HG03571 (cell line): ENCODE data around the gene TLE5.
"Not testable (repeated sequence)": the region's sequence is repeated elsewhere in the genome, so short reads cannot be mapped to it uniquely, and the experiment has no call there.

Experiments
- ATAC-seq: cut with Tn5 transposase; IDR thresholded peaks from one replicate; pipeline ENCODE4 v1.9.1; 2021; ENCODE audit not compliant: unreplicated experiment

The TLE5 gene

GRCh38 chr19:3045885-3046697, 16.2 kb downstream of the TLE5 start:
- ATAC-seq, result no peak

DNA sequence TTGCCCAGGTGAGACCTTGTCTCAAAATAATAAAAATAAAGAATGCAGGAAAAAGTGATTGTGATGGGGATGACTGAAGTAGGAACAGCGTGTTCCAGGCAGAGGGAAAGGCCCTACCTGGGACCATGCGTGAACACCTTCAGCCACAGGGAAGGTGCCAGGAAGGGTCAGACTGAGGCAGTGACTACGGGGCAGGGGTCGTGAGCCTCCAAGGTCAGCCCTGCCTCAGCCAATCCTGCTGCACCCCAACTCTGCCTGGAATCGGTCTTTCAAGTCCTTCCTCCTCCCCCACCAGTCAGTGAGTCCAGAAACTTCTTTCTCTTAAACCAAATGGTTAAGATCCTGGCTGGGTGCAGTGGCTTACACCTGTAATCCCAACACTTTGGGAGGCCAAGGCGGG, 17.1 kb downstream of the TLE5 start:
- no peak for ATAC-seq

GRCh38 chr19:3042621-3043267, 19.6 kb downstream of the TLE5 start:
- ATAC-seq, result no peak

DNA sequence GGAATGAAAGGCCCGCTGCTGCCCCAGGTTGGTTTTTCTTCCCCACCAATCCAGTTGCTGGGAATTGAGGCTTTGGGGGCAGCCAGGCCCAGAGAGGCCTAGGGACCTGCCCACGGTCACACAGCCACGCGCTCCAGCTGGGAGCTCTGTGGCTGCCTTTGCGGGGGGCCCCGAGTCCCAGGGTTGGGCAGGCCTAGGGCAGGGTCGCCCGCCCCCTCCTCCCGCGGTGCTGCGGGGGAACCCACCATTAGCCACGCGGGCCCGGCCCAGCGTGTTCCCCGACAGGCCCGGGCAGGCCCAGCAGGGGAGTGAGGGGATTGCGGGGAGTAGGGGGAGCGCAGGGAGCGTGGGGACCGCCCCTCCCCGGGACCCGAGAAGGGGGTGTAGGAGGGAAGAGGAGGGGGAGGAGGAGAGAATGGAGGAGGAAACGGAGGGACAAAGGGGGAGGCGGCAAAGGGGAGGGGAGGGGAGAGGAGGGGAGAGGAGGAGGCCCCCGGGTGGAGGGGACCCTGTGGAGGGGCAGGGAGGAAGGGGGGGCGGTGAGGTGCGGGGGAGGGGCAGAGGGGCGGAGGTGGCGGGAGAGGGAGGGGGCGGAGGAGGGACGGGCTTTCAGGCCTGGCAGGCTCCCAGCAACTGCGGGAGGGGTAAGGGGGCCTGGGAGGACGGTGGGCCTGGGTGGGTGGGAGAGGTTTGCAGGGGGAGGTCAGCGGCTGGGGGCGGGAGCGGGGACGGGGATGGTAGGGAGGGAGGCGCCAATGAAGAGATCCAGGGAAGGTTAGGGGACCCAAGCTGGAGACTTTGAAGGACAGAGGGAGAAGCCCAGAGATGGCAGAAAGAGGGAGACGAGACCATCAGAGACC, 20.3 kb downstream of the TLE5 start:
- no peak for ATAC-seq

- ATAC-seq, result no peak
Measured at GRCh38 chr19:3041327-3041726, 21.0 kb downstream of the TLE5 start.

DNA sequence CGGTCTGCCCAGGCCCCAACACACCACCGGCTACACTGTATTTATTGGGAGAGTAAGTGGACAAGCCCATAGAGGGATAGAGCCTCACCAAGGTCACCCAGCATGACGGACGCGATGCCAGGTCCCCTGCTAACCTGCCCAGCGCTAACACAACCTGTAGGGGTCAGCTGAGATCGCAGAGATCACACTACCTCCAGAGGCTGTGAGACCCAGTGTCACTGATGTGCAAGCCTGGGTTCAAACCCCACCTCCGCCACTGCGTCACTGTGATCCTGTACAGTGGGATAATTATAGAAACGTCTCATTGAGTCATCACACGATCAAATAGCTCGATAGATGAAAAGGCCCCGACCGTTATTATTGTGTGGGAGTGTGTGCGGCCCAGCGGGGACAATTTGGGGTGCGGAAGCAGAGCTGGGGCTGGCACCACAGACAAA, 22.6 kb downstream of the TLE5 start:
- ATAC-seq, result no peak

GRCh38 chr19:3039125-3039524, 23.2 kb downstream of the TLE5 start:
- no peak for ATAC-seq

- no peak for ATAC-seq
Measured at GRCh38 chr19:3038214-3038613, 24.1 kb downstream of the TLE5 start.

DNA sequence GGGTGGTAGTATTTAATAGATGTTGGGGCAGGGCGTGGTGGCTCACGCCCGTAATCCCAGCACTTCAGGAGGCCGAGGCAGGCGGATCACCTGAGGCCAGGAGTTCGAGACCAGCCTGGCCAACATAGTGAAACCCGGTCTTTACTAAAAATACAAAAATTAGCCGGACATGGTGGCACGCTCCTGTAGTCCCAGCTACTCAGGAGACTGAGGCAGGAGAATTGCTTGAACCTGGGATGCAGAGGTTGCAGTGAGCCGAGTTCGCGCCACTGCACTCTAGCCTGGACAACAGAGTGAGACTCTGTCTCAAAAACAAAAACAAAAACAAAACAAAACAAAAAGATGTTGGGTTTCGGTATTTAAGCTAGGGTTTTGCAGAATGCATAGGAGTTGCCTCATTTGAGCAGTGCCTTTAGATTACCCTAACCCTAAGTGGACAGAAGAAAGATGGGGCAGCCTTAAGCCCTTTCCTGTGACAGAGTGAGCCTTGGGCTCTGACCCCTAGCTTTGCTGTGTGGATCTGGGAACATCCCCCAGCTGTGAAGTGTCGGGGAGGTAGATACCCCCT, 25.2 kb downstream of the TLE5 start:
- not testable (repeated sequence) for ATAC-seq

GRCh38 chr19:3036119-3036976, 25.9 kb downstream of the TLE5 start:
- ATAC-seq, result no peak

DNA sequence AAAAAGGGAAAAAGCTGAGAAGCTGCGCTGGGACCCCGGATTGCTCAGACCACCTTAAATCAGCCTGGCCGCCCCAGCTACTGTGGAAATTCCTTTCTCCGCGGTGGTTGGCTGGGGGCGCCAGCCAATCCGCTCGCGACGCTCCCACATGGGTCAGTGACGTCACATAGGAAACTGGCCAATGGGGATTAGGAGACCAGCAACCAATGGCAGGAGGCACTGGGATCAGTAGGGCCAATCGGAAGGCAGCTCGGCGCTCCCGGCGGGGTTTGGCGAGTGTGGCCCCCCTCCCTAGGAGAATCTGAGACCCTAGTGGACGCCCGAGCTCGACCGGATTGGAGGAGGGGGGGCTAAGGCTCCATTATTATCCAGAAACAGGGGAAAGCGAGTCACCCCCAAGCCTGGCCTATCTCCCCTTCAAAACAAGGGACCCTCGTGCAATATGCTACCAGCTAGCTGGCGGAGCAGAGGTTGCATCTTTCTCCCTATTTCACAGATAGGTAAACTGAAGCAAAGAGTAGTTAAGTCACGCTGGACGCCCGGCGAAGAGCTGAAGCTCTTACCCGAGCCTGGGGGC, 26.7 kb downstream of the TLE5 start:
- ATAC-seq, result peak; percentile 69

- no peak for ATAC-seq
Measured at GRCh38 chr19:3034656-3035541, 27.4 kb downstream of the TLE5 start.

- no peak for ATAC-seq
Measured at GRCh38 chr19:3034406-3034655, 28.0 kb downstream of the TLE5 start.

DNA sequence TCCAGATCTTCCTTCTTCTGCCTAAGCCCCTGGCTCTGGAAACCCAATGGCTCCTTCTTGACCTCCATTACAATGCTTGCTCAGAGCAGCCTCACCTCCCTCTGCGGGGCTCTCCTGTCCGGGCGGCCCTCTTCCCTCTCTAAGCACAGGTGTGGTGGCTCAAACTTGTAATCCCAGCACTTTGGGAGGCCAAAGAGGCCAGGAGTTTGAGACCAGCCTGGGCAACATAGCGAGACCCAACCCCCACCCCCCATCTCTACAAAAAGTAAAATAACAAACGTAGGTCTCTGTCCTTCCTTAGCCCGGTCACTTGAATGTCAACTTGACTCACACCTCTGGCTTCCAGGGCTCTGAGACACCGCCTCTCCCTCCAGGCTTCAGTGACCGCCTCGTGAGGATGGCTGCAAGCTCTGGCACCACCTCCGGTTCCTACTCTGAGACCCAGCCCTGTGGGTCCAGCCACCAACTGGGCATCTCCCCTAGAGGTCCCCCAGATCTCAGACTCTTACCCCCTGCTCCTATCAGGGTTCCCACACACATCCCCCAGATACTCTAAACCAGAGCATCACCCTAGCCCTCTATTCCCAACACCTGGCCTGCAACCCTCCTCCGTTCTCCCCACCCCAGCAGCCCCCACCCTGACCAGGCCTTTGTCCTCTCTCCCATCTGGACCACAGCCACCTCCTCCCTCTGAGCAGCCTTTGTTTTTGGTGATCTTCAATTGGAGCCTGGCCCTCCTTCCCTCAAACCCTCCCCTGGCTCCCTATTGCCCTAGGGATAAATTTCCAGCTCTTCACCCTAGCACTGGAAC, 28.5 kb downstream of the TLE5 start:
- no peak for ATAC-seq

- ATAC-seq, result no peak
Measured at GRCh38 chr19:3031607-3031867, 30.8 kb downstream of the TLE5 start.

DNA sequence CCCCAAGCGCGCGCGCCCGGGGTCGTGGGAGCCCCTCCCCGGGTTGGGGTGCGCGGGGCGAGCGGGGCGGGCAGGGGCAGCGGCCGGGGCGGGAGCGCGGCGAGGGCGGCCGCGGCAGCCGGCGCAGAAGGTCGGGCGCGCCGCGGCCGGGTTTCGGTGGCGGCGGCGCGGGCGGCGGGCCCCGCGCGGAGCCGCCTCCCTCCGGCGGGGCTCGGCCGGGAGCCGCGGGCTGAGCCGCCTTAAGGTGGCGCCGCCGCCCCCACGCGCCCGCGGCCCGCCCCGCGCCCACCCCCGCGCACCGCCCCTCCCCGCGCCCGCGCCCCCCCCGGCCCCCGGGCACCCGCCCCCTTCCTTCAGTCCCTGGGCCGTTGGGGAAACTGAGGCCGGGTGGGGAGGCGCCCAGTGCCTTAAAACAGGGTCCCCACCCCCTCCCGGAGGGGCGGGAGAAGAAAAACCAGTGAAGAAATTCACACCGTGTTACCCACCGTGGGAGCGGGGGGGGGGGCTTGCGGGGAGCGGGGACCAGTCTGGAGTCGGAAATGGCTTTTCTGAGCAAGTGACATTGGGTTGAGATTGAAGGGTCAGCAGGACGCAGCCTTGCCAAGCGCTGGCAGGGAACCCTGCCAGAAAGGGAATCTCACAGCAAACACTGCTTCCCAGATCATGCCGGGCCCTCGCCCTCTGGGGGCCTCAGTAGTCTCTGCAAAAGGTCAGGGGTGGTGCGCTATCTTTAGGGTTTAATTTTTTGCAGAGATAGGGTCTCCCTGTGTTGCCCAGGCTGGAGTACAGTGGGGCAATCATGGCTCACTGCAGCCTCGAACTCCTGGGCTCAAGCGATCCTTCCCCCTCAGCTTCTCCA, 33.0 kb downstream of the TLE5 start, which contains the start of gene TLE2:
Gene TLE2 (minus strand): TSS at position 216 of the 859 bp plus-strand sequence. CDS start 376 bp downstream, outside the sequence.
- ATAC-seq, result no peak

DNA sequence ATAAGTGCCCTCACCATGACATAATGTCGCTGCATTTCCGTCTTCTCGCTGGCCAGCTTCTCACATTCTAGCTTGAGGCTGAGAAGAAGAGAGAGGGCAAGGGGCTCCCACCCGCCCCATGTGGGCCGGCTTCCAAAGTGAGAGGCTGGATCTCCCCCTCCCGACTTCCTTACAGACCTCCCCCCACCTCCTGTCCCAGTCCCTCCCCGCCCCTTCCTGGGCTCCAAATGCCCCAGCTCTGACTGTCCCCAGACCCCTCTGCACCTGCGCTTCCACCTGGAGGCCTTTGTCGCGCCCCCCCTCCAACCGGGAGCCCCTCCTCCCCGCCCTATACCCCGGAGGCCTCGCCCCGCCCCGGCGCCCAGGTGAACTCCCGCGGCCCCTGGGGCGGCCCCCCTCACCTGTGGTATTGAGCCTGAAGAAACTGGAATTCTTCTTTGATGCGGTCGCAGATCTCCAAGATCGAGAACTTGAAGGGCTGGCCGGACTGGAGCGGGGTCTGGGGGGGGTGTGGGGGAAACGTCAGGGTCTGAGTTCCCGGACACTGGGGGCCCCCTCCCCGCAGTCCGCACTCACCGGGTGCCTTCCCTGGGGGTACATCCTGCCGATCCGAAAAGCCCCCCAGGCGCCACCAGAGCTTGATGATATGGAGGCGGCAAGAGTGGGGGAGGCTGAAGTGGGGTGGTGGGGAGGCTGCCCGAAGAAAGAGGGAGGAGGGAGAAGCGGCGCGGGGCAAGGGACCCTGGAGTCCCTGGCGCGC, 33.8 kb downstream of the TLE5 start:
- no peak for ATAC-seq
